Kidney capillary endothelial cell (primary cell): ENCODE measurements around the gene CFHR3.
"Not testable (repeated sequence)": the region's sequence is repeated elsewhere in the genome, so short reads cannot be mapped to it uniquely, and the experiment has no call there.

Source experiments
- DNase-seq: peaks from one replicate; pipeline ENCODE4 v3.0.0-alpha.2; 2018; ENCODE audit warnings: low spot score

CFHR3 gene

DNA sequence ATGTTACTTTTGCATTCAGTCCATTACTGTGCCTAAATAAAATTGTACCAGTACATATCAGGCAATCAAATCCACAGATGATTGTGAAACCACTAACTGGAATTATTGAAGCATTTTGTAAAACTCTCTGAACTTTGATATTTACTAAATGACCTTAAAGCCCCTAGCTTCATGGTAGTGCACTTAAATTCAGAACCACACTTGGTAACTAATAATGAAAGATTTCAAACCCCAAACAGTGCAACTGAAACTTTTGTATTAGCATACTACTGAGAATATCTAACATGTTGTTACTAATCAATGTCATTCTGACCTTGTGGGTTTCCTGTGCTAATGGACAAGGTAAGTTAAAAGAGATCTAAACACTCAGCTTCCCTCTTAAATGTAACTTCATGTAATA, at the start of gene CFHR3:
Gene CFHR3 (plus strand): TSS at position 238 of the 400 bp plus-strand sequence. CDS start 47 bp downstream, at position 285.
- no peak for DNase-seq

DNA sequence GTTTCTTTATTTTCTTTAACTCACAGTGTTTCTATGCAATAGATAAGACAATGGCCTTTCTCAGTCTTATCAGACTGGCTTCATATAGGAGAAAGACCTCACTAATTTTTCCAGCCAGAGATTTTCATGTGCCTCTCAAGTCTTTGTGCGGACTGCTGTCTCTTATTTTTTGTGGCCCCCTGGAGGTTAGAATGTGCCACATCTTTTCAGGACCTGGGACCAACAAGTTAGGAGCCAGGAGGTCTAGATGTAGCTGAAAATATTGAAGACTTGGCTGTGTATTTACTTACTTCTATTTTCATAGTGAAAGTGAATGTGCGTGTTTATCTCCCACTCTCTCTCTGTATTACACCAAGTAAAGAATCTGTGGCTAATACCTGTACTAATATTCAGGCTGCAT, 42.1 kb upstream of the CFHR3 start:
- no peak for DNase-seq

DNA sequence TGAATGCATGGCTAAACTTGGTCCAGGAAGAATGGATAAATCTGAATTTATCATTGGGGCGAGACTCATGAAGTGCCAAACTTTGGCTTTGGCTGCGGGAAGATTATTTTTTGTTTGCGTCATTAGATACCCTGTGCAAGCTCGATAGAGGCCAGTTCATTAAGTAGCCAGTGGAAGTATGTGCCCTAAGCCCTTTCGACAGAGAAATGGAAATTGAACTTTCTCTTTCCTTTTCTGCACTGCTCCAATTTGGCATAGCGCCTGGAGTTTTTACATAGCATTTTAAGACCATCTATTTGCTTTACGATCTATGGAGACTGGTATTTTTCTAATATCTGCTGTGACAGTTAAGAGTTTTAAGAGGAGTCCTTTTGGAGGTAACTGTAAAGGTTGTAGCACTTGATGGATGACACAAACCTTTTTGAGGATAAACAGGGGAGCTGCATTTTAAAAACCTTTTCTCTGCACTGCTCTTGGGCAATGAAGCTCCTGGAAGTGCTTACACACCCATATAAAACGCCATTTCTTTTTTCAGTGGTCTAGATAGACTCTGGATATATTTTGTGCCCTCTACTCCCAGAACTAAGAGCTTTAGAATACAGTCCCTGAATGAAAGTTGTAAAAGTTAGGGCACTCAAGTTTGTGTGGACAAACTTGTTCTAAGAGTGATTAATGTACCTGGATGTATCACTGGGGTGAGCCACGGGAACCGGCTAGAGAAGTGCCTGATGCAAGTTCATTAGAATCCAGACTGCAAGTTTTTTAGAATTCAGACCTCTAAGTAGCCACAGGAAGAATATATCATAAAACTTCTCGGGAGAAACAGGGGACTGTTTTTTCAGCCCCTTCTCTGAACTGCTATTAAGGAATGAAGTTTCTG, 41.3 kb upstream of the CFHR3 start:
- no peak for DNase-seq

DNA sequence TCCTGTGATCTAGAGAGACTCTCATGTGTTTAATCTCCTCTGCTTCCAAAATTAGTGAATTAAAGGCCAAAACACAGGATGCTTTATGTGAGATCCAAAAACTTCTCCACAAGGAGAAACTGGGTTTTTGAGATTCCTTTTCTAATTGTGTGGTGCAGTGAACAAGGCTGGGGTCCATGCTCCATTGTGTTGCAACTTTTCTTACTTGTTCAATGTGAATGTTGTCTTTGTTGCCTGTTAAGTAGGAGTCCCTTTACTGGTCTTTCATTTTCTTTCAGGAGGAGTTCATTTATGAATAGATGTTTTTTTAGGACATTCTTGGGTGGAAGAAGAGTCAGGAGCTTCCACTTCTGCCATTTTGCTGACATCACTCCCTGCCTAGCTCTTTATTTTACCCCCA, 40.6 kb upstream of the CFHR3 start:
- DNase-seq, result no peak

DNA sequence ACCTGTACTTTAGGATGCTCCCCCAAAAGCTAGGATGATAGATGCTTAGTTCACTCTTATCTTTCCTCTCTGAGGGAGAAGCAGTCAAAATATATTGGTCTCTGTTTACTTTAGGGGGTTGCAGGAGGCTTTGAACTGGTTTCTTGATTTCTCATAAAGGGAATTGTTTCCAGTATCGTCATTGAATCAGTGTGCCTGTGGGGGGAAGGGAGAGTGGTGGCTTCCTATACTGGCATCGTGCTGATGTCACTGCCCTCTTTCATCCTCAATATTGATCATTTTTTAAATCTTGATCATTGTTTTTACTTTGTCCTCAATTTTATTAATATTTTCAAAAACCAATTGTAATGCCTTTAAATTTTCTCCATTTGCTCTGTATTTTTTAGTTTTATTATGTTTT, 40.2 kb upstream of the CFHR3 start:
- DNase-seq, result no peak

DNA sequence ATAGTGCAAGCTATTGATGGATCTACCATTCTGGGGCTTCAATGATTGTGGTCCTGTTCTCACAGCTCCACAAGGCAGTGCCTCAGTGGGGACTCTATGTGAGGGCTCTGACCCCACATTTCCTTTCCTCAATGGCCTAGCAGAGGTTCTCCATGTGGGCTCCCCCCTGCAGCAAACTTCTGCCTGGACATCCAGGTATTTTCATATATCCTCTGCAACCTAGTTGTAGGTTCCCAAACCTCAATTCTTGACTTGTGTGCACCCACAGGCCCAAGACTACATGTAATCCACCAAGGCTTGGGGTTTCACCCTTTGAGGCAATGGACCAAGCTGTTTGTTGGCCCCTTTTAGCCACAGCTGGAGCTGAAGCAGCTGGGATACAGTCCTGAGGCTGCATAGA, 35.9 kb upstream of the CFHR3 start:
- DNase-seq, result no peak

DNA sequence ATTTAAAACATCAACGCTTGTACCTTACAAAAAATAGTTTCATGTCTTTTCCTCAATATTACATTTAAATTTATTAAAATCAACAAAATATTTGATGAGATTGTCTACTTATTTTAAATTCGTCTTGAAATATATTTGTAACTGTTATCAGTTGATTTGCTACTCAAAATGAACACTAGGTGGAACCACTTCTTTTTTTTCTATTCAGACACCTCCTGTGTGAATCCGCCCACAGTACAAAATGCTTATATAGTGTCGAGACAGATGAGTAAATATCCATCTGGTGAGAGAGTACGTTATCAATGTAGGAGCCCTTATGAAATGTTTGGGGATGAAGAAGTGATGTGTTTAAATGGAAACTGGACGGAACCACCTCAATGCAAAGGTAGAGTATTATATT, 31.4 kb upstream of the CFHR3 start:
- peak; percentile 52 for DNase-seq

DNA sequence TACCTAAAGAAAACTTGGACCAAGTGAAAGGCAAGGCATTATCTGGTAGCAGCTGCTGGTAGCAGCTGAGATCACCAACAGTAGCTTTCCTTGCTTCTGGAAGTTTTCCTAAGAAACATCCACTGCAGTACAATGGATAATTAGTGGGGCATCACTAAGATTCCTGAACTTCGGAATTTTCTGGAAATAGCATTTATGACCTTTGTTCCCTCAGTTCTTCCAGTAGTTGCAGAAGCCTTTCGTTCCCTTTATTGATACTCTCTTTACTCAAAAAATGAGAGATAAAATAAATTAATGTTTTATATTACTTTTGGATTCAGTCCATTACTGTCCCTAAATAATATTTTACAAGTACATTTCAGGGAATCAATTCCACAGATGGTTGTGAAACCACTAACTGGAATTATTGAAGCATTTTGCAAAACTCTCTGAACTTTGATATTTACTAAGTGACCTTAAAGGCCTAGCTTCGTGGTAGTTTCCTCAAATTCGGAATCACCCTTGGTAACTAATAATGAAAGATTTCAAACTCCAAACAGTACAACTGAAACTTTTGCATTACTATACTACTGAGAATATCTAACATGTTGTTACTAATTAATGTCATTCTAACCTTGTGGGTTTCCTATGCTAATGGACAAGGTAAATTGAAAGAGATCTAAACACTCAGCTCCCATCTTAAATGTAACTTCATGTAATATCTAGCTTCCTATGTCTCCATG, 9.5 kb upstream of the CFHR3 start:
- DNase-seq, result not testable (repeated sequence)

DNA sequence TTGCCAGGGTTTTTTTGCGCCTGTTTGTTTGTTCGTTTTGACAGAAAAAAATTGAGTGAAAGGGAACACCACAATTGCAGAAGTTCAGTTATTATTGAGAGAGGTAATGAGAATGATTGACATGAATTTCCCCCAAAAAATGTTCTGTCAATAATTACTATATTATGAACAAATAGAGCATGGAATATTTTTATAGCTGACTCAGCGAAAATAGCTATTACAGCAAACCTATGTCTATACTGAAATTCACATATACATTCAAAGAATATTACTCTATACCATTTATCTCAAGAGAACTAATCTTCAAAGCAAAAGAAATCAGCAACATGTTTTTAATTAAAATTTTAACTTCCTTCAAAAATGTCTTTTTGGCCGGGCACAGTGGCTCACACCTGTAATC, 4.8 kb upstream of the CFHR3 start:
- DNase-seq, result not testable (repeated sequence)

DNA sequence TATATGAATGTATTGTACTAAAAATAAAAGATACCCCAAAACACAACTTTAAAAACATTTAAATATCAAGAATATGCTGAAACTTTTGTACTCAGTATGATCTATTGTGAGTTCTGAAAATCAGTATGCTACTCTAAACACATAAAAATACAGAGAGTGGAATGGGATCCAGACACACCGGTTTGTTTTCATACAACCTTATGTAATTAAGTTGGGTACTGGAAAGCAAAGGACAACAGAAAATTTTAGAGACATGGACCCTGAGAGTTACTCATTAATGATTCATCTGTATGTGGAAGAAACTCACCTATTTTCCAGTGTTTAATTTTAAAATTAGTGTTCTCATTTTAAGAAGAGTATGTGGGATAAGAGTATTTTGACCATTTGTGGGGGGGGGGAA, 927 bp upstream of the CFHR3 start:
- DNase-seq, result no peak

DNA sequence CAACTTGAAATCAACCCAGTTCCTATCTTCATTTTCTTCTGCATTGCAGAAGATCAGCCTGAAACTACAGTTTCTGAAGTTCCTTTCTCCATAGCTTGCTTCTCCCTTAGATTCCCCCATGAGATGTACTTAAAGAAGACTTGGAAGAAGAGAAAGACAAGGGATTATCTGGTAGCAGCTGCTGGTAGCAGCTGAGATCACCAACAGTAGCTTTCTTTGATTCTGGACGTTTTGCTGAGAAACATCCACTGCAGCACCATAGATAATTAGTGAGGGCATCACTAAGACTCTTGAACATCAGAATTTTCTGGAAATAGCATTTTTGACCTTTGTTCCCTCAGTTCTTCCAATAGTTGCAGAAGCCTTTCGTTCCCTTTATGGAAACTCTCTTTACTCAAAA, 465 bp upstream of the CFHR3 start:
- DNase-seq, result no peak

DNA sequence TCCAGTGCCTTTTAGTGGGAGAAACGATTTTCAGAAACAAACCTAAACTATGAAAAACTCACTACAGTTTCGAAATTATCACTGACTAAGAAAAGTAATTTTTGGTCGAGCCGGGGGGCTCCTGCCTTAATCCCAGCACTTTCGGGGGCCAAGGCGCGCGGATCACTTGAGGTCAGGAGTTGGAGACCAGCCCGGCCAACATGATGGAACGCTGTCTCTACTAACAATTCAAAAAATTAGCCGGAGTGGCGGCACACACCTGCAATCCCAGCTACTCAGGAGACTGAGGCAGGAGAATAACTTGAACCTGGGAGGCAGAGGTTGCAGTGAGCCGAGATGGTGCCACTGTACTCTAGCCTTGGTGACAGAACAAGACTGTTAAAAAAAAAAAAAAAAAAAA, 3.0 kb downstream of the CFHR3 start:
- no peak for DNase-seq

DNA sequence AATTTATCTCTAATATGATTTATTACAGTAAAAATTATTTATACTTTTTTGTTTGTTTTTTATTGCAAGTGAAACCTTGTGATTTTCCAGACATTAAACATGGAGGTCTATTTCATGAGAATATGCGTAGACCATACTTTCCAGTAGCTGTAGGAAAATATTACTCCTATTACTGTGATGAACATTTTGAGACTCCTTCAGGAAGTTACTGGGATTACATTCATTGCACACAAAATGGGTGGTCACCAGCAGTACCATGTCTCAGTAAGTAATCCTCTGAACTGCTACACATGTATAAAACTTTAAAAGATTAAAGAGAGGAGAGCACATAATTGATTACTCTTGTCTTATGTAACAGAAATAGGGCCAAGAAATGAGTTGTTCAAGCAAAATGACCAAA, 4.5 kb downstream of the CFHR3 start:
- DNase-seq, result no peak

DNA sequence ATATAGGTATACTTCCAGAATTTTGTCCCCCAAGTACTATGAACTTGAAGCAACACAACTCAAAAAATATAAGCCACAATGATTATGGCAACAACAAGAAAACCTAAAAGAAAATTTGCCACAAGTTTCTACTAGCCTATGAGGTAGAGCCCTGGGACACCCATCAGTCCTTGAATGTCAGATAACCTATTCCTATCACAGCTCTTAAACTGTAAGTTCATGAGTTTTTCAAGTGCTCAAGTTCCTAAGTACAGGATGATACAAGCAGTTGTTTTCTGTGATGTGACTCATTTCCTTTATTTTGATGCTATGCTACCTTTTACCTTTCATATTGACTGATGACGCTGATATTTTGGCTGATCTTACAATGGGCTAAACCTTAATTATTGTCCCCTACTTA, 16.6 kb downstream of the CFHR3 start:
- not testable (repeated sequence) for DNase-seq

DNA sequence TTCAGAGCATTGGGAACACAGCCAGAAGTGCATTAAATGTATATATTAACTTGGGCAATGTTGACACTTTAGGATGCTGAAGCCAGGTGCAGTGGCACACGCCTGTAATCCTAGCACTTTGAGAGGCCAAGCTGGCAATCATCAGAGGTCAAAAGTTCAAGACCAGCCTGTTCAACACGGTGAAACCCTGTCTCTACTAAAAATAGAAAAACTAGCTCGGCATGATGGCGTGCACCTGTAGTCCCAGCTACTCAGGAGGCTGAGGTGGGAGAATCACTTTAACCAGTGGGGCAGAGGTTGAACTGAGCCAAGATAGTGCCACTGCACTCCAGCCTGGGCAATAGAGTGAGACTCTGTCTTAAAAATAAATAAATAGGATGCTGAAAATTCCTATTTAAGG, 19.5 kb downstream of the CFHR3 start:
- not testable (repeated sequence) for DNase-seq

DNA sequence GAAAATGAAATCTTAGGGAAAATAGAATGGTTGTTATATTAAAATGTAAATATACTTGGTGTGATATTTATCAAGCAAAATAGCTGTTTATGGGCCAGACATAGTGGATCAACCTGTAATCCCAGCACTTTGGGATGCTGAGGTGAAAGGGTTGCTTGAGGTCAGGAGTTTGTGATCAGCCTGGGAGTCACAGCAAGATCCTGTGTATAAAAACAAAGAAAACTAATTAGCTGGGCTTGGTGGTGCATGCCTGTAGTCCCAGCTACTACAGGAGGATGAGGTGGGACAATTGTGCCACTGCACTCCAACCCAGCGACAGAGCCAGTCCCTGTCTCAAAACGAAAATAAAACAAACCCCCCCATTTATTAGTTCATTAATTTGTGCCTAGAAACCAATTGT, 23.3 kb downstream of the CFHR3 start:
- DNase-seq, result no peak

DNA sequence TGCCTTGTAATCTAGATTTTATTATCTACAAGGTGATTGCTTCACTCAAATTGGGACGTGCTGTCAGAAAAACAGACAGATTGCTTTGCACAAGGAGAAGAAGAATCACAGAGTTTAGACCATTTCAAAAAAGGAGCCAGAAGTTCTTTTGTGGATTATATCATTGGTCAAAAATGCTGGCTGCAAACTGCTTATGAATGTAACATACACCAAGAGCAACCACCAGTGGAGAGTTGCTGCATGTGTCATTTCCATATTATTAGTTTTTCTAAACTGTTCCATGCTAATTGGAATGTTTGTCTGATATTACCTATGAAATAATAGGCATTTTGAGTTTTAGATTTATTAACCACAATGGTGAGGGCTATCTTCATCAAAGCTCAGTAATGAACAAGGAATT, 27.3 kb downstream of the CFHR3 start:
- not testable (repeated sequence) for DNase-seq

DNA sequence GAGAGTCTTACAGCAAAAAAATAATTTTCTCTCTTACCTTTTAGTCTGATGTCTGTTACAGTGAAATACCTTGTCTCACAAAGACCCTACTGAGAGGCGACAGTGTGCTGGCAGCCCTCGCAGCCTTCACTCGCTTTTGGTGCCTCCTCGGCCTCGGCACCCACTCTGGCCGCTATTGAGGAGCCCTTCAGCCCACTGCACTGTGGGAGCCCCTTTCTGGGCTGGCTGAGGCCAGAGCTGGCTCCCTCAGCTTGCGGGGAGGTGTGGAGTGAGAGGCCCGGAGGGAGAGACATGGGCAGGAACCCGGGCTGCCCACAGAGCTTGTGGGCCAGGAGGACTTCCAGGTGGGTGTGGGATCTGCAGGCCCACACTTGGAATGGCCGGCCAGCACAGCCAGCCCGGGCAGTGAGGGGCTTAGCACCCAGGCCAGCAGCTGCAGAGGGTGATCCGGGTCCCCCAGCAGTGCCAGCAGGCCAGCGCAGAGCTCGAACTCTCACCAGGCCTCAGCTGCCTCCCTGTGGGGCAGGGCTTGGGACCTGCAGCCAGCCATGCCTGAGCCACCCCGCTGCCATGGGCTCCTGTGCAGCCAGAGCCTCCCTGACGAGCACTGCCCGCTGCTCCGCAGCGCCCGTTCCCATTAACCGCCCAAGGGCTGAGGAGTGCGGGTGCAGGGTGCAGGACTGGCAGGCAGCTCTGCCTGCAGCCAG, 34.0 kb downstream of the CFHR3 start:
- DNase-seq, result no peak

DNA sequence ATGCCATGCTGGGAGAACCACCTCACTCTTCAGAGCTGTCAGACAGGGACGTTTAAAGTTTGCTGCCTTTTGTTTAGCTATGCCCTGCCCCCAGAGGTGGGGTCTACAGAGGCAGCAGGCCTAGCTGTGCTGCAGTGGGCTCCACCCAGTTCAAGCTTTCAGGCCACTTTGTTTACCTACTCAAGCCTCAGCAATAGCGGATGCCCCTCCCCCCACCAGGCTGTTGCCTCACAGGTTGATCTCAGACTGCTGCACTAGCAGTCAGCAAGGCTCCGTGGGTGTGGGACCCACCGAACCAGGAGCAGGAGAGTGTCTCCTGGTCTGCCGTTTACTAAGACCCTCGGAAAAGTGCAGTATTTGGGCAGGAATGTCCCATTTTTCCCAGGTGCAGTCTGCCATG, 42.8 kb downstream of the CFHR3 start:
- not testable (repeated sequence) for DNase-seq

DNA sequence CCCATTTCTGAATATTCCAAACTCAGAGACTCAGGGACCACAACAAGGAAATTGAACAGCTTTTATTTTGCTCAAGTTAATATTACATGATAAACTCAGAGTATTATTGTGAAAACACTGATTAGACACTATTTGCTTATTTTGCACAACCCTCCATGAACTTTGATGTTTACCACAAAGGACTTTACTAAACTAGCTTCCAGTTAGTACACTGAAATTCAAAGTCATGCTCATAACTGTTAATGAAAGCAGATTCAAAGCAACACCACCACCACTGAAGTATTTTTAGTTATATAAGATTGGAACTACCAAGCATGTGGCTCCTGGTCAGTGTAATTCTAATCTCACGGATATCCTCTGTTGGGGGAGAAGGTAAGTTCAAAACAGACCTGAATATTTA, 44.9 kb downstream of the CFHR3 start, which contains the start of gene CFHR1:
Gene CFHR1 (plus strand): TSS at position 201 of the 400 bp plus-strand sequence. CDS start 114 bp downstream, at position 315.
- DNase-seq, result not testable (repeated sequence)

DNA sequence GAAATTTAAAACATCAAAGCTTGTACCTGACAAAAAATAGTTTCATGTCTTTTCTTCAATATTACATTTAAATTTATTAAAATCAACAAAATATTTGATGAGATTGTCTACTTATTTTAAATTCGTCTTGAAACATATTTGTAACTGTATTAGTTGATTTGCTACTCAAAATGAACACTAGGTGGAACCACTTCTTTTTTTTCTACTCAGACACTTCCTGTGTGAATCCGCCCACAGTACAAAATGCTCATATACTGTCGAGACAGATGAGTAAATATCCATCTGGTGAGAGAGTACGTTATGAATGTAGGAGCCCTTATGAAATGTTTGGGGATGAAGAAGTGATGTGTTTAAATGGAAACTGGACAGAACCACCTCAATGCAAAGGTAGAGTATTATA, 53.2 kb downstream of the CFHR3 start:
- DNase-seq, result peak; percentile 30
